ENCODE results near the gene PNMA8A. TPM values are rescaled to one million over a fixed set of nuclear protein-coding genes. Genes with fewer than 3 reads are reported as not detected.

The PNMA8A gene
- total and polyA plus RNA-seq, 2 of the 13 experiments (the other 11 are each of a cell fraction or from before 2014, with no cell fraction given) = 0.13 to 0.51 TPM

GRCh38 chr19:46426506-46427162 lies 44.7 kb downstream of the PNMA8A start (continued):
- TF ChIP-seq ZNF276 (CRISPR knock-in tag; IDR thresholded peaks at IDR 0.05; ENCODE audit: low read depth) (no peak), FOXK2 (IDR thresholded peaks at IDR 0.05) (no peak), TCF7 (IDR thresholded peaks at IDR 0.05; ENCODE audit: low read depth) (no peak), ZNF431 (CRISPR knock-in tag; IDR thresholded peaks at IDR 0.05; ENCODE audit: borderline replicate concordance, low read depth) (no peak), PHF8 (CRISPR knock-in tag; IDR thresholded peaks at IDR 0.05) (peak; percentile 34; the same call in 1 of the 2 replicates)

- Histone ChIP-seq H3K4me3 (replicated peaks in 1 of 3; ENCODE audit: insufficient read depth in 1 of 3, low read depth in 2 of 3, low read length in 3 of 3) (peak overlapping the region; percentile 59 to 79 (median 59)), H4K20me1 (ENCODE audit: insufficient read depth, low read length) (no peaks in the 10 kb centered on the region), H3K79me2 (ENCODE audit: insufficient read depth, low read length) (no peaks in the 10 kb centered on the region), H3K27ac (ENCODE audit: extremely low read length, insufficient read depth, low read length) (peak overlapping the region; percentile 20), H3K36me3 (replicated peaks in 1 of 2; ENCODE audit: control insufficient read depth in 1 of 2, insufficient read depth in 2 of 2, low read length in 2 of 2) (no peaks in the 10 kb centered on the region), H3K4me1 (ENCODE audit: insufficient read depth, low read length) (peaks cover 27% of the 10 kb centered on the region), H3K4me2 (ENCODE audit: low read depth, low read length) (peak overlapping the region; percentile 91), H2AFZ (ENCODE audit: low read length) (peak overlapping the region; percentile 94), H3K27me3 (ENCODE audit: control insufficient read depth in 1 of 2, insufficient read depth in 2 of 2, low read length in 2 of 2) (peaks cover 0 to 13% of the 10 kb centered on the region in 2 experiments; a peak in 2 of 5 replicates), H3K9ac (ENCODE audit: insufficient read depth, low read depth, low read length) (peak overlapping the region; percentile 30), H3K9me3 (ENCODE audit: low read length) (no peaks in the 10 kb centered on the region)
- in situ Hi-C loops (cut with HindIII; ENCODE audit: extremely low pct_ligation_motif_present, low pct_unique_long_range_greater_than_20kb) (no loop called here), intact Hi-C loops (cut with micrococcal nuclease; ENCODE audit: unreplicated experiment) (loop anchor here (1.0 kb wide), 1 partner anchor 10 kb away; no protein-coding TSS in a partner anchor)
- BruUV-seq (replicated peaks) = no TSS peak
- ChIA-PET CTCF (ENCODE audit: low intra/inter-chr PET ratio, low total read pairs) (no interaction called here), POLR2A (interaction anchor here (1.5 to 1.6 kb wide), 2 partner anchors 21 to 22 kb away, joined by 5 read pairs; no protein-coding TSS in a partner anchor)
- ATAC-seq = peak; percentile 80
- 0% methylated on average over 6 of the region's 10 CpGs for WGBS (ENCODE audit: low lambda C conversion rate)
- DNase-seq (ENCODE audit: low spot score) = peak; percentile 58
- peak; percentile 71 for FAIRE-seq
- TF ChIP-seq NFATC3 (CRISPR knock-in tag; IDR thresholded peaks at IDR 0.05) = no peak
- TF ChIP-seq HDAC6 (IDR thresholded peaks at IDR 0.05; ENCODE audit: low read depth, low read length) = no peak
- TF ChIP-seq ZNF598 (CRISPR knock-in tag; IDR thresholded peaks at IDR 0.05; ENCODE audit: borderline replicate concordance) = 0 out of 2 replicates have a peak, but pooled peaks have one; percentile 49
- TF ChIP-seq KDM2A (CRISPR knock-in tag; IDR thresholded peaks at IDR 0.05; ENCODE audit: borderline replicate concordance, low read depth) = 0 out of 2 replicates have a peak, but pooled peaks have one; percentile 19
- TF ChIP-seq BRD4 (CRISPR knock-in tag; IDR thresholded peaks at IDR 0.05) = 0 out of 2 replicates have a peak, but pooled peaks have one; percentile 24
- 0 out of 2 replicates have a peak, but pooled peaks have one; percentile 25 for TF ChIP-seq HDAC1 (CRISPR knock-in tag; IDR thresholded peaks at IDR 0.05)
- TF ChIP-seq IKZF4 (CRISPR knock-in tag; IDR thresholded peaks at IDR 0.05; ENCODE audit: borderline replicate concordance, low read depth, not compliant biosample characterization) = no peak
- no peak for TF ChIP-seq MIER3 (CRISPR knock-in tag; IDR thresholded peaks at IDR 0.05; ENCODE audit: borderline replicate concordance)
- 0 out of 2 replicates have a peak, but pooled peaks have one; percentile 17 for TF ChIP-seq ZNF350 (CRISPR knock-in tag; IDR thresholded peaks at IDR 0.05; ENCODE audit: borderline replicate concordance, low read depth)
- no peak for TF ChIP-seq MEIS1 (CRISPR knock-in tag; IDR thresholded peaks at IDR 0.05; ENCODE audit: borderline replicate concordance)
Measured at GRCh38 chr19:46426035-46426505, 45.3 kb downstream of the PNMA8A start.

Measured in HepG2 (cell line).